Astrocyte of the cerebellum (primary cell): ENCODE measurements around the gene BTBD2.
A peak's percentile ranks its signal among the peaks of the same experiment; 100 is the strongest.

ENCODE experiments used
- DNase-seq: peaks from one replicate; pipeline ENCODE4 v3.0.0-alpha.2; 2011; ENCODE audit warnings: low read depth
- H3K4me3 ChIP-seq: 2 replicates; pipeline ENCODE4 v1.5.1; 2011; ENCODE audit warnings: mild to moderate bottlenecking, low read depth, low read length, moderate library complexity
- CTCF ChIP-seq: IDR thresholded peaks from 2 replicates; pipeline ENCODE4 v1.5.1; 2012; ENCODE audit warnings: low read length, low read depth, moderate library complexity, mild to moderate bottlenecking; ENCODE audit errors: missing control alignments
- in situ Hi-C: cut with HindIII; loops from 2 replicates; pipeline ENCODE4 v1.10.0; 2017; ENCODE audit warnings: low sequenced_read_pairs

Gene BTBD2

GRCh38 chr19:1943661-1944087 lies 71.8 kb downstream of the BTBD2 start:
- TF ChIP-seq CTCF: no peak
- no peak for DNase-seq
- in situ Hi-C loops: no loop called here
- H3K4me3 ChIP-seq: no peak overlapping the region

GRCh38 chr19:1942934-1943555 lies 72.5 kb downstream of the BTBD2 start:
- TF ChIP-seq CTCF: no peak
- in situ Hi-C loops: no loop called here
- peak overlapping the region; percentile 75 for H3K4me3 ChIP-seq
- DNase-seq: no peak

- DNase-seq: no peak
- peak overlapping the region; percentile 75 for H3K4me3 ChIP-seq
- in situ Hi-C loops: no loop called here
- TF ChIP-seq CTCF: no peak
Measured at GRCh38 chr19:1942078-1942933, 73.2 kb downstream of the BTBD2 start.

- TF ChIP-seq CTCF: no peak
- DNase-seq: no peak
- H3K4me3 ChIP-seq: peak within 1 kb of the TSS; percentile 75
- in situ Hi-C loops: no loop called here
Measured at GRCh38 chr19:1941146-1942077, 74.1 kb downstream of the BTBD2 start, which contains the start of gene CSNK1G2. TSS of gene CSNK1G2 (plus strand) at chr19:1941172. CDS start at chr19:1969773, 28,601 bp downstream.

- TF ChIP-seq CTCF: no peak
- H3K4me3 ChIP-seq: no peak overlapping the region
- in situ Hi-C loops: loop anchor here (5.0 kb wide), 1 partner anchor 54 kb away; no protein-coding TSS in a partner anchor
- no peak for DNase-seq
Measured at GRCh38 chr19:1938071-1938470, 77.4 kb downstream of the BTBD2 start.
